NCI-H1417 treated with DMSO at 0.1 percent for 48 hours (cell line): ENCODE results near the gene WNT9B.

Experiments used
- DNase-seq: peaks from one replicate; lab custom pipeline; 2025; lab: John Stamatoyannopoulos, UW

The WNT9B gene, protein sequence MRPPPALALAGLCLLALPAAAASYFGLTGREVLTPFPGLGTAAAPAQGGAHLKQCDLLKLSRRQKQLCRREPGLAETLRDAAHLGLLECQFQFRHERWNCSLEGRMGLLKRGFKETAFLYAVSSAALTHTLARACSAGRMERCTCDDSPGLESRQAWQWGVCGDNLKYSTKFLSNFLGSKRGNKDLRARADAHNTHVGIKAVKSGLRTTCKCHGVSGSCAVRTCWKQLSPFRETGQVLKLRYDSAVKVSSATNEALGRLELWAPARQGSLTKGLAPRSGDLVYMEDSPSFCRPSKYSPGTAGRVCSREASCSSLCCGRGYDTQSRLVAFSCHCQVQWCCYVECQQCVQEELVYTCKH

GRCh38 chr17:46851029-46851741 is at the start of gene WNT9B:
TSS of gene WNT9B (plus strand) at chr17:46851583. CDS start at chr17:46851639, 56 bp downstream.
- DNase-seq = no peak

DNA sequence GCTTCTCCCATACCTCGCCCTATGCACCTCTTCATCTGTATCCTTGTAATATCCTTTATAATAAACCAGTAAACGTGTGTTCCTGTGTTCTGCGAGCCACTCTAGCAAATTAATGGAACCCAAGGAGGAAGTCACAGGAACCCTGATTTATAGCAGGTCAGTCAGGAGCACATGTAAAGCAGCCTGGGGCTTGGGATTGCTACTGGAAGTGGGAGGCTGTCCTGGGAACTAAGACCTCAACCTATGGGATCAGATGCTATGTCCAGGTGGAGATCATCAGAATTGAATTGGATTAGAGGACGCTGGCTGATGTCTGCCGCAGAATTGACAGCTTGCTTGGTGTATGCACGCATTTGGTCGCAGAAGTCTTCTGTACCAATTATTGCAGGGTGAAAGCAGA is 48.6 kb upstream of the WNT9B start:
- DNase-seq = no peak

DNA sequence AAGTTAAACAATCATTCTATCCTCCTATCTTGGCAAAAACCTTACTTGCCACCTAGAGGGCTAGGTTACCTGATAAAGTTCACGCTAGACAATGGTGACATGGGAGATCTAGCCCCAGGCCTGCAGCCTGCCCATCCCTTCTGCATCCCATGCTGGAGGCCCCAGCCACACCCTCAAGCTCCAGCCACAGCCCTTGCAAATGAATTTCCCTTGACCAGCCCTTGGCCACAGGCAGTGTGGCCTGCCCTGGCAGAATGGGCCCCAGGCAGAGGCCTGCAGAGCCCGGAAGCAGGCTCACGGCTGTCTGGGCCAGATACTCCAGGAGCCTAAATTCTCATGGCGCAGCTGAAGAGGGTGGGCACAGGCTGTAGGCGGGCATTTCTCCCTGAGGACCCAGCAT is 47.8 kb upstream of the WNT9B start:
- no peak for DNase-seq

DNA sequence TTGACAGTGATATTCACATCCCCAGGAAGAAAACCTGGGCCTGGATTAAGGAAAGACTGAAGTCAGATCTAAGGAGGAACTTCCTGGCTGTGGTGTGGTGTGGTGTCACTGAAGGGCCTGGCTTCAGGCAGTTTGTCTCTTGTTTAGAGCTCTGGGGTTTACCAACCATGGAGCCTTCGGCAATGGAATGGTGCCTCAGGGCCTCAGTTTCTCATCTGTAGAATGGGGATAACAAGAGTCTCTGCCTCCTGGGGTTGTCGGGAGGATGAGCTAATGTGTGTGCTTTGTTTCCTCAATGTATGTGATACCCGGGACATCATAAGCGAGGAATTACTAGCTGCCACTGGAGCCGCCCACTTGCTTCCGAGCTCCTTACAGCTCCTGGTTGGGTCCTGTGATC is 45.6 kb upstream of the WNT9B start:
- DNase-seq = no peak

- no peak for DNase-seq
Measured at GRCh38 chr17:46809110-46809571, 42.2 kb upstream of the WNT9B start.

GRCh38 chr17:46810837-46811236 is 40.5 kb upstream of the WNT9B start:
- no peak for DNase-seq

GRCh38 chr17:46811978-46812583 is 39.3 kb upstream of the WNT9B start:
- no peak for DNase-seq

GRCh38 chr17:46812624-46813318 is 38.6 kb upstream of the WNT9B start:
- DNase-seq = no peak

DNA sequence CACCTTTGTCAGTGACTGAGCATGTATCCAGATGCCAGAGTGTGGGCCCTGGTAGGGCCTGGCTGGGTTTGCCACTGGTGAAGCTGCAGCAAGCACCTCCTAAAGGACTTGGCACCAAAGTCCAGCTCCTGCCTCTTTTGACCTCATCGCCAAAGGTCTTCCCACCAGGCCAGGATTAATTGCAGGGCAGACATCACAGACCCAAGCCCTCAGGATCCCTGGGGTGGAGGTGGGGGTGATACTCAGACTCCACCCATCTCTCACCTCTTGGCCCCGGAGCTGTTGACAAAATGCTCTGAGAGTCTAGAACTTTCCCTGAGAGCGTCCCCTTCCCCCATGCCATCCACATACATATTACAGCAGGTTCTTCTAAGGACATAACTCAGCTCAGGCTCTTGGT is 37.5 kb upstream of the WNT9B start:
- DNase-seq = no peak

DNA sequence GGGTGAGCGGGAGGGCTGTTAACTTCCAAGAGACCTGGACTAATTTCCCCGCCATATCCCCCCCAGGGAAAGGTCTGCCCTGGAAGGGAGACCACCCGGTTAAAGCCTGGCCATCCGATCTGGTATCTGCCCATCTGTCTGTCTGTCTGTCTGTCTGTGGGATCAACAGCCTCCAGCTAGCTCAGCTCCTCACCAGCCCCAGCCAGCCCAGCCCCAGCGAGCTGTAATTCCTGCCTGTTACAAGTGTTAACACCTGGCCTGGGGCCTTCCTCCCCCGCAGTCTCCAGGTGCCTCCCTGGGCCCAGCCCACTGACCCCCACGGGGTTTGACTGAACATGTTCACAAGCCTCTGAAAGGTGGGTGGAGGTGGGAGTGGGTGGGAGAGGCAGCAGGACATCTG is 36.9 kb upstream of the WNT9B start:
- DNase-seq = no peak

DNA sequence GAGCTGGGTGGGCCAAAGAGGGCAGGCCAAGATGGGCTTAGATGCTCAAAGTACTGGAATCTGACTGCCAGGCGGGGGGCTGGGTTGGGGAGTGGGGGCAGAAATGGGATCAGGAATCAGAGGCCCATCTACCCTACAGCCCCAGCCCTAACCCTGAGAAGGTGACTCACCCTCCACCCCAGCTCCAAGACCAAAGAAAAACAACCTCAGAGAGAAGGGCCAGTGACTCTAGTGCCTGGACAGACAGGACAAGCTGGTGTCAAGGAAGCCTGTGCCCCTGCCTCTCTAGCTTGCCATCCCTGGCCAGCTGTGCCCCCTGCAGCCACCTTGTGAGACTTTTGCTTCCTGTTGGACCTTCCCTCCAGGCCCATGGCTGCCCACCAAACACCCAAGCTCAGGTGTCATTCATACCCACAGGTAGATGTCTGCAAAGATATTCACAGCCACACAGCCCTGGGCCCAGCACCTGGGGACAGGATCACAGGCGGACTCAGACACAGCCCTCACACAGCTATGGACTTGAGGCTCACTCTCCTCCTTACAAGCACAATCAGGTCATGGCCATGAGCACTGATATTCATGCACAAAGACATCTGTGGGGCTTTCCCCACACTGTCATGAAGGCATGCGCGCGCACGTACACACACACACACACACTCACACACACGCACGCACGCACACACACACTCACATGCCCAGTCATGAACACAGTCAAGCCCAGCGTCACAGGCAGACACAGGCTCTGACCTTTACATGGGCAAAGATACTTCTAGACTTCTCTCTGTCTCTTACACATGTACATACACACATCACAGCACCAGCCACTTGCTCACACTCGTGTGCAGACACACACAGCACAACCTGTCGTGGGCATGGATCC is 35.7 kb upstream of the WNT9B start:
- no peak for DNase-seq

DNA sequence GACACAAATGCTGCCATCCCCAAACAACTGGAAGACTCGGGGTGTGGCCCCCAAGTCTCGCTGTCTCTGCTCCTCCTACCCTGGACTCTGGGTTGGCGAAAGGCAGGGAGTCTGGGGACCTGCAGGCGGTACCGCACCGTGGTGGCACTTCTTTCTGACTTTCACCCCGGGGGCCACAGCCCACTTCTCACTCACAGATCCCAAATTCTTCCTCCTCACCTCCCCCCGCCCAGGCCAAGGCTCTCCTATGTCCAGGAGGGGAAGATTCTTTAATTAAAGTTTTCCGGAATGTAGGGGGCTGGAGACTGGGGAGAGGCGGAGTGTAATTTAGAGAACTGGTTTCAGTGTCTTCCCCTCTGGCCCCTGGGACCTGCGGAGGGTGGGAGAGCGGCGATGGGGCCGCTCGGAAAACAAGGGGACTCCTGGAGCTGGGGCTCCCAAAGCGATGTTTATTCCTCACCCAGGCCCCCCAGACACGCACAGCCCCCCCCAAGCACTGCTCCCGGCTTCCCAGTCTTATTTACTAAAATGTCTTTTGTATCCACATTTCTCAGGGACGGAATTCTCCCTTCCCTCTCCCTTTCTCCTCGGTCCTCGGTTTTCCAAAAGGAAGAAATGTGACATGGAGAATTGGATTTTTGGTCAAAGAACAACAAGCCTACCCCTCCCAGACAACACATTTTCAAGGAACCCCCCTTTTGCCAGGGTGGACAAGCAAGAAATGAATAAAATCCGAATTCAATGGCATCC is 34.1 kb upstream of the WNT9B start:
- DNase-seq = no peak

- DNase-seq = no peak
Measured at GRCh38 chr17:46817901-46818209, 33.5 kb upstream of the WNT9B start.

GRCh38 chr17:46818316-46818928 is 33.0 kb upstream of the WNT9B start, which contains the start of gene WNT3:
TSS of gene WNT3 (minus strand) at chr17:46818692. CDS start at chr17:46818597, 95 bp downstream.
- no peak for DNase-seq

GRCh38 chr17:46818929-46819859 is 32.2 kb upstream of the WNT9B start:
- no peak for DNase-seq

DNA sequence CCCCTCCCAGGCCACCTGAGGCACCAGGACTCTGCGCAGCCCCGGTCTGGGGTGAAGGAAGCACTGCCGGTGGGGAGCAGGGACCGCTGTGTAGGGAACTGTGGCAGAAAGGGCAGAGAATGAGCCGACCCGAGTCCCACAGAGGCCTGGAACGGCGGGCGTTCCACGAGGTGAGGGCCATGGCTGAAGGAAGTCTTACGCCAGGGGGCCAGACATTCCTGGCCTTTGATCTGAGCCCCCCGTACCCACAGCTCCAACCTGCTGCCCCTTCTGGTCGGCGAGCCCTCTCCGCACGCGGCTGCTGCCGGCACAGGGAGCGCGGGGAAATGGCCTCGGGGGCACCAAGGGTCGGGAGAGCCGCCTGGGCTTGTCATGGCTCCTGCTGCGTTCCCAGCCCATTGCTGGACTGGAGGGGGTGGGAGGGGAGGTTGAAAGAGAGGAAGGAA is 31.5 kb upstream of the WNT9B start:
- DNase-seq = no peak

DNA sequence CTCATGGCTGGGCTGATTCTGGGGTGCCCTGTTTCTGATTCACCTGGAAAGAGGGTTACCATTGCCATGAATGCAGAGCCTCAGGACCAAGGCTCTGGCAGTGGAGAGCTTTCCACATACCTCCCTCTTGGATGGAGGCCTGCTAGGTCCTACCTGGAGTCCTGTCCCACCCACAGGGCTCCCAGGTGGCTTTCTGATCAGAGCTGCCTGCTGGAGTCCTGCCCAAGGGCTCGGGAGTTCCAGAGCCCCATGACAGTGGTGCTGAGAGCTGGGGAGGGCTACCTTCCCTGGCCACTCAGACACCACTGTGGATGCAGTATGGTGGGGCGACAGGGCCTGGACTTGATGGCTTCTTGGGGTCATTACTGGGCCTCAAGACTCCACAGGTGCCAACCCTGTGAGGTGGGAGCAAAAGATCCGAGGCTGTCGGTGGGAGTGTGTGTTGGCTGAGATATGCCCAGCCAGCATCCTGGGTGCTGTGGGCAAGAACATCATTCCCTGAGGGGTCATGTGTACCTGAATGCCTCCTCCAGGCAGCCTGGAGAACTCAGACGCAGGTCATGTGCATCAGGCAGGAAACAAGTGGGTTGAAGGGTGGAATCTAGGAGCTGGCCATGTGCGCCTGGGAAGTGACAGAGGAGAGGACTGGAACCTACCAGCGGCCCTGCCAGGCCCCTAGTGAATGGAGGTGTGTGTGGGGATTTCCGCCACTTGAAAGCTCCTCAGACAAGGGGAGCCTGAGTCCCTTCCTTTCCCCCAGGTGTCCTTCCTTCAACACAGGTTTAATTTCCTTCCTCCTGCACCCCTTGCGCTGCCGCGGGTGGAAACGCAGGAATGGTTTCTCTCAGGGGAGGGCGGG is 30.6 kb upstream of the WNT9B start:
- DNase-seq = no peak
